HEK293 (cell line): Measurements from ENCODE around the gene AXIN1.

Experiments used
- BCL11A ChIP-seq: fragments of 450-650 bp; formaldehyde crosslinking; IDR thresholded peaks from 2 replicates; pipeline ENCODE4 v1.5.1; 2016; ENCODE audit warnings: low read depth, missing biosample characterization, missing genetic modification characterization
- ZNF266 ChIP-seq: fragments of 450-650 bp; formaldehyde crosslinking; IDR thresholded peaks from 2 replicates; pipeline ENCODE4 v1.5.1; 2016; ENCODE audit warnings: missing biosample characterization, missing genetic modification characterization, low read depth

DNA sequence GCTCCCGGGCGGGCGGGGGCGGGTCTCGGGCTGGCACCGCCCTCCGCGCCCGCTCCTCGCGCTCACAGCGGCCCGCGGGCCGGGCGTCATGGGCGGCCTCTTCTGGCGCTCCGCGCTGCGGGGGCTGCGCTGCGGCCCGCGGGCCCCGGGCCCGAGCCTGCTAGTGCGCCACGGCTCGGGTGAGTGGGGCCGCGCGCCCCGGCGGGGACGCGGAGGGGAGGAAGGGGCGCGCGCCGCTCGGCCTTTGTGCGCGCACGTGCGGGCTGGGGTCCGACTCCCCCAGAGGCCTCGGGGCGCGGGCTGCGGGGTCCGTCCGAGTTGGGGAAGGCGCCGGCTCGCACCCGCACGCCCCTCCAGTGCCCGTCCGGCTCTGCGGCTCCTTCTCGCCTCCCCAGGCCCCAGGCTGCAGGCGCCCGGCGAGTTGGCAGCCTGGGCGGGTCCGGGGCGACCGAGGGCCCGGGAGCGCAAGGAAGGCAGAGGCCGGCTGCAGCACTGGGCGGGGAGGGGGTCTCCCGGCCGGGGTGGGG lies 44.7 kb upstream of the AXIN1 start, which contains the start of gene NME4:
- TF ChIP-seq BCL11A (tag by site-specific recombination), result no peak
- TF ChIP-seq ZNF266 (tag by site-specific recombination), result no peak
